Kidney (tissue), 14 donors: Measurements from ENCODE around the gene ARNT2. TPM values are rescaled to one million over a fixed set of nuclear protein-coding genes. Genes with fewer than 3 reads are reported as not detected.

Experiments used
- DNase-seq, 5 donors: peaks; one replicate each; pipeline ENCODE4 v3.0.0-alpha.2; 2013 to 2020
- FAIRE-seq: peaks from 2 replicates; lab custom pipeline; 2012; peaks lifted over from hg19 to GRCh38; lab: Jason Lieb, UNC
- H3K27ac ChIP-seq, 2 donors: one replicate each; pipeline ENCODE4 v1.7.0; 2013; ENCODE audit warnings: low read depth in 2 of 2, low read length in 2 of 2, inconsistent platforms in 1 of 2
- H3K27me3 ChIP-seq: one replicate; pipeline ENCODE4 v1.7.1; 2013; ENCODE audit warnings: low read length, inconsistent platforms; ENCODE audit not compliant: control insufficient read depth, insufficient read depth
- H3K36me3 ChIP-seq, 3 donors: one replicate each; pipeline versions ENCODE4 v1.7.0 to v1.7.1; 2013; ENCODE audit warnings: low read length in 3 of 3, control low read depth in 1 of 3, inconsistent platforms in 1 of 3; ENCODE audit not compliant: insufficient read depth in 3 of 3, control insufficient read depth in 2 of 3
- H3K4me1 ChIP-seq, 3 donors: one replicate each; pipeline versions ENCODE4 v1.7.0 to v1.7.1; 2013; ENCODE audit warnings: low read length in 3 of 3, inconsistent platforms in 1 of 3, low read depth in 1 of 3; ENCODE audit not compliant: control insufficient read depth in 2 of 3, insufficient read depth in 2 of 3
- H3K4me3 ChIP-seq, 3 donors: one replicate each; pipeline versions ENCODE4 v1.7.0 to v1.8.1; 2013; ENCODE audit warnings: low read length in 3 of 3, control low read depth in 1 of 3, inconsistent platforms in 1 of 3
- H3K9ac ChIP-seq, 3 donors: one replicate each; pipeline versions ENCODE4 v1.7.0 to v1.7.1; 2013; ENCODE audit warnings: low read length in 3 of 3, control low read depth in 1 of 3, inconsistent platforms in 1 of 3
- H3K9me3 ChIP-seq, 3 donors: one replicate each; pipeline versions ENCODE4 v1.7.0 to v1.7.1; 2013; ENCODE audit warnings: low read length in 3 of 3, control low read depth in 1 of 3, inconsistent platforms in 1 of 3; ENCODE audit not compliant: control insufficient read depth in 2 of 3, insufficient read depth in 1 of 3
- intact Hi-C: fragments of 100-400 bp; cut with DNase I; formaldehyde crosslinking; loops from one replicate; pipeline ENCODE4 v1.11.1; 2022
- polyA plus RNA-seq: library from polyadenylated mRNA; stranded (reverse); fragments of 350-450 nt; fragmentation: Illumina TruSeq; extraction: RNeasy Lipid Tissue Mini Kit (QIAGEN cat#74804); gene quantifications from one replicate; pipeline ENCODE4 v1.2.3, GENCODE V29; 2014; ENCODE audit warnings: low read depth, low replicate concordance; ENCODE audit not compliant: insufficient read depth
- total RNA-seq: library from RNA; stranded (reverse); fragmentation: NEBNext Ultra II Directional; extraction: Animal tissue kit (Norgen Biotek cat#: 25700); gene quantifications from one replicate; pipeline ENCODE4 v1.2.1, GENCODE V29; 2021
- TF ChIP-seq, protein P1 (sequence below): IDR thresholded peaks from 3 replicates; pipeline ENCODE4 v1.5.1; 2012; ENCODE audit warnings: mild to moderate bottlenecking, moderate library complexity, borderline replicate concordance; ENCODE audit not compliant: insufficient read depth; ENCODE audit errors: extremely low read depth
- donor health status: control.
- donor health status: control.
- donor health status: control.
- donor health status: control.
- donor health status: control.
- donor health status: DM: yes; HTN: yes; CAD: no.
- donor health status: Normal renal cell carcinoma (clear cell type).

The ARNT2 gene
- total and polyA plus RNA-seq, 2 donors from 2014 or later, result 12.2 to 38.2 TPM

- Histone ChIP-seq H3K9me3 (no peaks in the 10 kb centered on the region), H3K4me3 (no peak overlapping the region), H3K9ac (no peak overlapping the region), H3K27me3 (no peaks in the 10 kb centered on the region), H3K4me1 (peaks cover 0 to 8% (median 0%) of the 10 kb centered on the region in 3 donors), H3K36me3 (no peaks in the 10 kb centered on the region), H3K27ac (no peak overlapping the region)
- intact Hi-C loops, result no loop called here
- no peak for DNase-seq
- TF ChIP-seq, protein P1, sequence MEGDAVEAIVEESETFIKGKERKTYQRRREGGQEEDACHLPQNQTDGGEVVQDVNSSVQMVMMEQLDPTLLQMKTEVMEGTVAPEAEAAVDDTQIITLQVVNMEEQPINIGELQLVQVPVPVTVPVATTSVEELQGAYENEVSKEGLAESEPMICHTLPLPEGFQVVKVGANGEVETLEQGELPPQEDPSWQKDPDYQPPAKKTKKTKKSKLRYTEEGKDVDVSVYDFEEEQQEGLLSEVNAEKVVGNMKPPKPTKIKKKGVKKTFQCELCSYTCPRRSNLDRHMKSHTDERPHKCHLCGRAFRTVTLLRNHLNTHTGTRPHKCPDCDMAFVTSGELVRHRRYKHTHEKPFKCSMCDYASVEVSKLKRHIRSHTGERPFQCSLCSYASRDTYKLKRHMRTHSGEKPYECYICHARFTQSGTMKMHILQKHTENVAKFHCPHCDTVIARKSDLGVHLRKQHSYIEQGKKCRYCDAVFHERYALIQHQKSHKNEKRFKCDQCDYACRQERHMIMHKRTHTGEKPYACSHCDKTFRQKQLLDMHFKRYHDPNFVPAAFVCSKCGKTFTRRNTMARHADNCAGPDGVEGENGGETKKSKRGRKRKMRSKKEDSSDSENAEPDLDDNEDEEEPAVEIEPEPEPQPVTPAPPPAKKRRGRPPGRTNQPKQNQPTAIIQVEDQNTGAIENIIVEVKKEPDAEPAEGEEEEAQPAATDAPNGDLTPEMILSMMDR, result no peak
- FAIRE-seq, result no peak
Observed at GRCh38 chr15:80431635-80432344, 27.6 kb downstream of the ARNT2 start.

DNA sequence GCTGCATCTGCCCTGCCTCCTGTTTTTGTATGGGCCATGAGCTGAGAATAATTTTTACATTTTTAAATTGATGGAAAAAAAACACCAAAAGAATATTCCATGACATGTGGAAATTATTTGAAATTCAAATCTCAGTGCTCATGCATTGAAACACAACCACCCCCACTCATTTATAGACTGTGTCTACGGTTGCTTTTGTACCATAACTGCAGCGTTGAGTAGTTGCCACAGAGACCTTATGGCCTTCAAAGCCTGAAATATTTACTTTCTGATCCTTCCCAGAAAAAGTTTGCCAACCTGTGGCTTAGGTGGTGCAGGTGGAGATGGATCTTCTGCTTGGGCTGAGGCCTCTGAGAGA, 28.1 kb downstream of the ARNT2 start:
- TF ChIP-seq, protein P1, result no peak
- FAIRE-seq (no peak), DNase-seq (no peak)
- peaks cover 0 to 8% (median 0%) of the 10 kb centered on the region in 3 donors for H3K4me1 ChIP-seq
- H3K36me3 ChIP-seq, result no peaks in the 10 kb centered on the region
- no peaks in the 10 kb centered on the region for H3K9me3 ChIP-seq
- H3K4me3 ChIP-seq, result no peak overlapping the region
- H3K9ac ChIP-seq, result no peak overlapping the region
- intact Hi-C loops, result no loop called here
- H3K27ac ChIP-seq, result no peak overlapping the region
- no peaks in the 10 kb centered on the region for H3K27me3 ChIP-seq

DNA sequence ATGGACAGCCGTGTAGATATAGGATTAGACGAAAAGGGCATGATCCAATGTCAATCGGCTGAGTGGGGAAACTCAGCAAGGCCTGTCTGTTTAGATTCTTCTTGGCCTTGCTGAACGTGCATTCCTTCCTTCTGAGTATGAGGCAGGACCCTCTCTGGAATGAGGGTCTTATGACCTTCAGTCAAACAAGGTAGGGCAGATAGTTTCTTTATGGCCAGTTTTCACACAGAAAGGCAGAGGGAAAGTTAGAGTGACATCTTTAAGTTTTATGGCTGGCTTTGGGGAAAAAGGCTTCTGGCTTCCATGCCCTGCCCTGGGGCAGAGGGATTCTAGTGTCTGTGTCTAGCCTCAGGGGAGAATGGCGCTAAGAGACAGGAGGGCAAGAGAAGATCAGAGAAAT, 29.7 kb downstream of the ARNT2 start:
- H3K27me3 ChIP-seq, result no peaks in the 10 kb centered on the region
- DNase-seq (no peak), FAIRE-seq (no peak)
- H3K4me3 ChIP-seq, result no peak overlapping the region
- no peaks in the 10 kb centered on the region for H3K36me3 ChIP-seq
- intact Hi-C loops, result no loop called here
- H3K27ac ChIP-seq, result no peak overlapping the region
- TF ChIP-seq, protein P1, result no peak
- no peak overlapping the region for H3K9ac ChIP-seq
- H3K9me3 ChIP-seq, result no peaks in the 10 kb centered on the region
- H3K4me1 ChIP-seq, result peaks cover 0 to 8% (median 0%) of the 10 kb centered on the region in 3 donors
